Activated CD4-positive, alpha-beta T cell treated with anti-CD3 and anti-CD28 coated beads, Interleukin-2, amount 50 U/mL, for 24 hours (primary cell): Measurements from ENCODE around the gene CTU2.

Experiments
- DNase-seq, 2 donors: peaks; one replicate each; pipeline ENCODE4 v3.0.0-alpha.2; 2020; ENCODE audit warnings: low read depth in 1 of 2, low spot score in 1 of 2

Gene CTU2

GRCh38 chr16:88726981-88727380 is 20.7 kb downstream of the CTU2 start:
- no peak for DNase-seq

GRCh38 chr16:88727871-88728270 is 21.6 kb downstream of the CTU2 start:
- no peak for DNase-seq

GRCh38 chr16:88730632-88731607 is 24.6 kb downstream of the CTU2 start:
- no peak for DNase-seq

- DNase-seq: no peak
Observed at GRCh38 chr16:88731699-88732098, 25.4 kb downstream of the CTU2 start.

- DNase-seq: no peak
Observed at GRCh38 chr16:88732172-88732960, 26.1 kb downstream of the CTU2 start.

- DNase-seq: no peak
Observed at GRCh38 chr16:88732961-88733294, 26.6 kb downstream of the CTU2 start.

- no peak for DNase-seq
Observed at GRCh38 chr16:88733630-88734360, 27.5 kb downstream of the CTU2 start.

GRCh38 chr16:88734361-88734728 is 28.0 kb downstream of the CTU2 start:
- no peak for DNase-seq

- no peak for DNase-seq
Observed at GRCh38 chr16:88735121-88735520, 28.8 kb downstream of the CTU2 start.

- DNase-seq: no peak
Observed at GRCh38 chr16:88735616-88736015, 29.3 kb downstream of the CTU2 start.

GRCh38 chr16:88736088-88736487 is 29.8 kb downstream of the CTU2 start:
- DNase-seq: no peak

GRCh38 chr16:88736496-88736895 is 30.2 kb downstream of the CTU2 start:
- DNase-seq: no peak

GRCh38 chr16:88737298-88738150 is 31.2 kb downstream of the CTU2 start:
- DNase-seq: peak; percentile 41 to 43

GRCh38 chr16:88738151-88739084 is 32.1 kb downstream of the CTU2 start:
- no peak for DNase-seq

GRCh38 chr16:88739139-88739976 is 33.1 kb downstream of the CTU2 start:
- no peak for DNase-seq

- no peak for DNase-seq
Observed at GRCh38 chr16:88739977-88740726, 33.8 kb downstream of the CTU2 start.

- DNase-seq: no peak
Observed at GRCh38 chr16:88740727-88741055, 34.4 kb downstream of the CTU2 start.

GRCh38 chr16:88741368-88741767 is 35.1 kb downstream of the CTU2 start:
- DNase-seq: no peak
